Activated T-helper 1 cell treated with anti-CD3 and anti-CD28 coated beads, Interleukin-12 subunit alpha, Interleukin-12 subunit beta, Interleukin-2, Interleukin-4 antibody, amounts not matched to agents 30 ng/mL and 10 ng/mL and 1 ng/mL, durations not matched to agents 14 hours and 24 hours and 36 hours (primary cell): ENCODE results near the gene GNG2. TPM values are rescaled to one million over a fixed set of nuclear protein-coding genes. Genes with fewer than 3 reads are reported as not detected.
A peak's percentile ranks its signal among the peaks of the same experiment; 100 is the strongest.

Experiments used
- DNase-seq: peaks from one replicate; pipeline ENCODE4 v3.0.0; 2021; ENCODE audit warnings: low spot score
- H3K27ac Mint-ChIP-seq: one replicate; pipeline ENCODE4 v1.8.0; 2021; ENCODE audit warnings: mild to moderate bottlenecking, mixed read lengths
- H3K27me3 Mint-ChIP-seq: one replicate; pipeline ENCODE4 v1.8.0; 2022; ENCODE audit warnings: mild to moderate bottlenecking, moderate library complexity, mixed read lengths; ENCODE audit not compliant: insufficient read depth
- H3K36me3 Mint-ChIP-seq: one replicate; pipeline ENCODE4 v1.8.0; 2021; ENCODE audit warnings: low read depth, mixed read lengths
- H3K4me1 Mint-ChIP-seq: one replicate; pipeline ENCODE4 v1.8.0; 2021; ENCODE audit warnings: low read depth, mixed read lengths
- H3K4me3 Mint-ChIP-seq: one replicate; pipeline ENCODE4 v1.8.0; 2021; ENCODE audit warnings: mild to moderate bottlenecking, moderate library complexity, mixed read lengths
- H3K9me3 Mint-ChIP-seq: one replicate; pipeline ENCODE4 v1.8.0; 2021; ENCODE audit warnings: mixed read lengths
- intact Hi-C: fragments of 100-400 bp; cut with micrococcal nuclease; formaldehyde crosslinking; loops from one replicate; pipeline ENCODE4 v1.15.1; 2024
- total RNA-seq: library from RNA; stranded (reverse); gene quantifications from 2 replicates; pipeline ENCODE4 v1.2.3, GENCODE V29; 2022

Gene GNG2
- total RNA-seq, 1 donor from 2014 or later = 128 TPM

- H3K27ac Mint-ChIP-seq = no peak overlapping the region
- no peak overlapping the region for H3K4me3 Mint-ChIP-seq
- no peaks in the 10 kb centered on the region for H3K4me1 Mint-ChIP-seq
- peaks cover 28% of the 10 kb centered on the region for H3K36me3 Mint-ChIP-seq
- no peaks in the 10 kb centered on the region for H3K9me3 Mint-ChIP-seq
- intact Hi-C loops = no loop called here
- H3K27me3 Mint-ChIP-seq = no peaks in the 10 kb centered on the region
- DNase-seq = no peak
Observed at GRCh38 chr14:51969852-51970540, 109.6 kb downstream of the GNG2 start.

- no peak for DNase-seq
- intact Hi-C loops = no loop called here
- no peaks in the 10 kb centered on the region for H3K9me3 Mint-ChIP-seq
- no peaks in the 10 kb centered on the region for H3K4me1 Mint-ChIP-seq
- no peak overlapping the region for H3K27ac Mint-ChIP-seq
- no peak overlapping the region for H3K4me3 Mint-ChIP-seq
- H3K27me3 Mint-ChIP-seq = no peaks in the 10 kb centered on the region
- peaks cover 16% of the 10 kb centered on the region for H3K36me3 Mint-ChIP-seq
Observed at GRCh38 chr14:51972566-51972965, 112.2 kb downstream of the GNG2 start.

GRCh38 chr14:51977075-51977474 lies 116.7 kb downstream of the GNG2 start:
- Mint-ChIP-seq H3K36me3 (no peaks in the 10 kb centered on the region), H3K4me1 (peaks cover 22% of the 10 kb centered on the region), H3K27ac (no peak overlapping the region), H3K4me3 (no peak overlapping the region), H3K27me3 (peaks cover 2% of the 10 kb centered on the region), H3K9me3 (no peaks in the 10 kb centered on the region)
- intact Hi-C loops = loop anchor here (5.0 kb wide), 2 partner anchors 70 to 695 kb away; no protein-coding TSS in a partner anchor
- DNase-seq = no peak

GRCh38 chr14:51978681-51979085 lies 118.3 kb downstream of the GNG2 start:
- DNase-seq = no peak
- Mint-ChIP-seq H3K4me1 (peaks cover 22% of the 10 kb centered on the region), H3K36me3 (peaks cover 2% of the 10 kb centered on the region), H3K4me3 (no peak overlapping the region), H3K27me3 (peaks cover 2% of the 10 kb centered on the region), H3K27ac (no peak overlapping the region), H3K9me3 (no peaks in the 10 kb centered on the region)
- intact Hi-C loops = loop anchor here (1.0 to 5.0 kb wide), 6 partner anchors 71 to 696 kb away; no protein-coding TSS in a partner anchor

- Mint-ChIP-seq H3K27ac (no peak overlapping the region), H3K27me3 (peaks cover 2% of the 10 kb centered on the region), H3K9me3 (no peaks in the 10 kb centered on the region), H3K36me3 (peaks cover 2% of the 10 kb centered on the region), H3K4me3 (no peak overlapping the region), H3K4me1 (peaks cover 22% of the 10 kb centered on the region)
- intact Hi-C loops = loop anchor here (1.0 to 5.0 kb wide), 6 partner anchors 72 to 697 kb away; no protein-coding TSS in a partner anchor
- peak; percentile 70 for DNase-seq
Observed at GRCh38 chr14:51979088-51979709, 118.8 kb downstream of the GNG2 start.

GRCh38 chr14:51981218-51981854 lies 120.9 kb downstream of the GNG2 start:
- intact Hi-C loops = loop anchor here (10.0 kb wide), 1 partner anchor 887 kb away; the partner anchor contains the start of gene TRIM9
- no peak for DNase-seq
- peaks cover 22% of the 10 kb centered on the region for H3K4me1 Mint-ChIP-seq
- no peak overlapping the region for H3K27ac Mint-ChIP-seq
- peaks cover 2% of the 10 kb centered on the region for H3K36me3 Mint-ChIP-seq
- no peak overlapping the region for H3K4me3 Mint-ChIP-seq
- peaks cover 2% of the 10 kb centered on the region for H3K27me3 Mint-ChIP-seq
- H3K9me3 Mint-ChIP-seq = no peaks in the 10 kb centered on the region

GRCh38 chr14:51988221-51988620 lies 127.8 kb downstream of the GNG2 start:
- Mint-ChIP-seq H3K9me3 (no peaks in the 10 kb centered on the region), H3K4me1 (peaks cover 17% of the 10 kb centered on the region), H3K27me3 (no peaks in the 10 kb centered on the region), H3K4me3 (peak overlapping the region; percentile 94), H3K27ac (peak overlapping the region; percentile 87), H3K36me3 (peaks cover 14% of the 10 kb centered on the region)
- intact Hi-C loops = loop anchor here (2.0 to 10.0 kb wide), 3 partner anchors 33 to 893 kb away; partner anchors contain the start of genes FRMD6 and TRIM9
- no peak for DNase-seq

GRCh38 chr14:51989293-51990234 lies 129.2 kb downstream of the GNG2 start, which contains the start of gene RTRAF:
RTRAF (plus strand) TSS chr14:51989546; CDS start chr14:51989640, 94 bp downstream.
- Mint-ChIP-seq H3K27me3 (no peaks in the 10 kb centered on the region), H3K27ac (peak within 1 kb of the TSS; percentile 91), H3K4me3 (peak within 1 kb of the TSS; percentile 94), H3K36me3 (peaks cover 22% of the 10 kb centered on the region), H3K9me3 (no peaks in the 10 kb centered on the region), H3K4me1 (peaks cover 31% of the 10 kb centered on the region)
- intact Hi-C loops = loop anchor here (1.0 to 10.0 kb wide), 9 partner anchors 31 to 895 kb away; partner anchors contain the start of genes FRMD6, PSMC6, PTGER2 and TMX1
- peak; percentile 89 for DNase-seq

- Mint-ChIP-seq H3K27me3 (no peaks in the 10 kb centered on the region), H3K36me3 (peaks cover 31% of the 10 kb centered on the region), H3K27ac (no peak overlapping the region), H3K4me3 (peak overlapping the region; percentile 94), H3K4me1 (peaks cover 39% of the 10 kb centered on the region), H3K9me3 (no peaks in the 10 kb centered on the region)
- intact Hi-C loops = loop anchor here (5.0 kb wide), 2 partner anchors 322 to 717 kb away; partner anchors contain the start of genes PSMC6 and PTGER2
- DNase-seq = no peak
Observed at GRCh38 chr14:51990488-51990887, 130.1 kb downstream of the GNG2 start.

GRCh38 chr14:51993285-51993920 lies 133.0 kb downstream of the GNG2 start:
- Mint-ChIP-seq H3K27ac (no peak overlapping the region), H3K4me3 (no peak overlapping the region), H3K4me1 (peaks cover 45% of the 10 kb centered on the region), H3K36me3 (peaks cover 41% of the 10 kb centered on the region), H3K27me3 (no peaks in the 10 kb centered on the region), H3K9me3 (no peaks in the 10 kb centered on the region)
- intact Hi-C loops = loop anchor here (5.0 kb wide), 2 partner anchors 319 to 714 kb away; partner anchors contain the start of genes PSMC6 and PTGER2
- no peak for DNase-seq

GRCh38 chr14:51996148-51996746 lies 135.8 kb downstream of the GNG2 start:
- Mint-ChIP-seq H3K36me3 (peaks cover 55% of the 10 kb centered on the region), H3K4me1 (peaks cover 35% of the 10 kb centered on the region), H3K9me3 (no peaks in the 10 kb centered on the region), H3K27me3 (no peaks in the 10 kb centered on the region), H3K4me3 (no peak overlapping the region), H3K27ac (no peak overlapping the region)
- DNase-seq = no peak
- intact Hi-C loops = loop anchor here (1.0 to 2.0 kb wide), 6 partner anchors 27 to 557 kb away; partner anchors contain the start of genes GPR137C, NID2 and TXNDC16
